NB4 (cell line): ENCODE measurements around the gene KERA.

ENCODE experiments used
- MAX ChIP-seq: IDR thresholded peaks from 2 replicates; pipeline ENCODE4 v1.6.1; 2011; ENCODE audit warnings: low read depth, low read length
- MYC ChIP-seq: IDR thresholded peaks from 2 replicates; pipeline ENCODE4 v1.6.1; 2011; ENCODE audit warnings: low read depth, low read length
- POLR2A ChIP-seq: IDR thresholded peaks from 2 replicates; pipeline ENCODE4 v1.6.1; 2011; ENCODE audit warnings: mild to moderate bottlenecking; ENCODE audit not compliant: insufficient read length; ENCODE audit errors: extremely low read depth
- TF ChIP-seq, protein P1 (sequence below): IDR thresholded peaks from one replicate; pipeline ENCODE4 v1.5.1; 2012; ENCODE audit warnings: low read depth, low read length

DNA sequence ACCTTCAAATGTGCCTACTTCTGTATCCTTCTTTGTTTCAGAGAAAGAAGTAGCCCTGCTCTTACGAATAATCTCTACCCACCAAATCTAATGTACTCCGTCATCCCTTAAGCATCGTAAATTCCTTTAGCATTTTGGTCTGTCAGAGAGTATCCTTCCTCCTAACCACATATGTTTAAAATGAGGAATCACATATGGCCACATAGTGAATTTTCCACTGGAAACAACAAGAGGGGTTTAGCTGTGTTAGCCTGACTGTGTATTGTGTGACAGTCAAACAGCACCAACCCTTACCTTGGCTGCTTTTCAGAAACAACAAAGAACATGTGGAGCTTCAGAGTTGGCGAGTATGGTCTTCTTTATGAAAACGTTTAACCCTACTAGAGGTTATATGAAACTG lies 48.0 kb upstream of the KERA start:
- no peak for TF ChIP-seq POLR2A
- TF ChIP-seq, protein P1, sequence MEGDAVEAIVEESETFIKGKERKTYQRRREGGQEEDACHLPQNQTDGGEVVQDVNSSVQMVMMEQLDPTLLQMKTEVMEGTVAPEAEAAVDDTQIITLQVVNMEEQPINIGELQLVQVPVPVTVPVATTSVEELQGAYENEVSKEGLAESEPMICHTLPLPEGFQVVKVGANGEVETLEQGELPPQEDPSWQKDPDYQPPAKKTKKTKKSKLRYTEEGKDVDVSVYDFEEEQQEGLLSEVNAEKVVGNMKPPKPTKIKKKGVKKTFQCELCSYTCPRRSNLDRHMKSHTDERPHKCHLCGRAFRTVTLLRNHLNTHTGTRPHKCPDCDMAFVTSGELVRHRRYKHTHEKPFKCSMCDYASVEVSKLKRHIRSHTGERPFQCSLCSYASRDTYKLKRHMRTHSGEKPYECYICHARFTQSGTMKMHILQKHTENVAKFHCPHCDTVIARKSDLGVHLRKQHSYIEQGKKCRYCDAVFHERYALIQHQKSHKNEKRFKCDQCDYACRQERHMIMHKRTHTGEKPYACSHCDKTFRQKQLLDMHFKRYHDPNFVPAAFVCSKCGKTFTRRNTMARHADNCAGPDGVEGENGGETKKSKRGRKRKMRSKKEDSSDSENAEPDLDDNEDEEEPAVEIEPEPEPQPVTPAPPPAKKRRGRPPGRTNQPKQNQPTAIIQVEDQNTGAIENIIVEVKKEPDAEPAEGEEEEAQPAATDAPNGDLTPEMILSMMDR: no peak
- TF ChIP-seq MYC: no peak
- no peak for TF ChIP-seq MAX
